Duodenal mucosa (tissue), 2 donors: ENCODE results near the gene PDE6A.

Experiments used
- H3K27ac ChIP-seq: one replicate; pipeline ENCODE4 v1.7.0; 2013; ENCODE audit warnings: low read depth, low read length
- H3K27me3 ChIP-seq, 2 donors: one replicate each; pipeline ENCODE4 v1.7.0; 2013; ENCODE audit warnings: low read length in 2 of 2, control low read depth in 1 of 2; ENCODE audit not compliant: insufficient read depth in 2 of 2, control insufficient read depth in 1 of 2
- H3K36me3 ChIP-seq, 2 donors: one replicate each; pipeline ENCODE4 v1.7.0; 2013; ENCODE audit warnings: low read length in 2 of 2, control low read depth in 1 of 2; ENCODE audit not compliant: insufficient read depth in 2 of 2, control insufficient read depth in 1 of 2
- H3K4me1 ChIP-seq, 2 donors: one replicate each; pipeline ENCODE4 v1.7.0; 2013; ENCODE audit warnings: low read length in 2 of 2, control low read depth in 1 of 2; ENCODE audit not compliant: insufficient read depth in 2 of 2, control insufficient read depth in 1 of 2
- H3K4me3 ChIP-seq, 2 donors: one replicate each; pipeline ENCODE4 v1.7.0; 2013; ENCODE audit warnings: low read length in 2 of 2, low read depth in 1 of 2
- H3K9ac ChIP-seq, 2 donors: one replicate each; pipeline ENCODE4 v1.7.0; 2013; ENCODE audit warnings: low read length in 2 of 2, low read depth in 1 of 2
- H3K9me3 ChIP-seq, 2 donors: one replicate each; pipeline ENCODE4 v1.7.0; 2013; ENCODE audit warnings: low read length in 2 of 2, control low read depth in 1 of 2; ENCODE audit not compliant: control insufficient read depth in 1 of 2

Gene PDE6A

GRCh38 chr5:149913436-149914419 lies 30.9 kb downstream of the PDE6A start:
- no peaks in the 10 kb centered on the region for H3K9me3 ChIP-seq
- no peaks in the 10 kb centered on the region for H3K36me3 ChIP-seq
- H3K27me3 ChIP-seq: no peaks in the 10 kb centered on the region
- H3K4me1 ChIP-seq: peaks cover 0 to 6% of the 10 kb centered on the region in 2 donors
- no peak overlapping the region for H3K27ac ChIP-seq
- no peak overlapping the region for H3K9ac ChIP-seq
- no peak overlapping the region for H3K4me3 ChIP-seq

GRCh38 chr5:149912226-149912871 lies 32.2 kb downstream of the PDE6A start:
- H3K36me3 ChIP-seq: no peaks in the 10 kb centered on the region
- H3K4me3 ChIP-seq: no peak overlapping the region
- no peaks in the 10 kb centered on the region for H3K27me3 ChIP-seq
- H3K9ac ChIP-seq: no peak overlapping the region
- no peaks in the 10 kb centered on the region for H3K9me3 ChIP-seq
- peaks cover 0 to 6% of the 10 kb centered on the region in 2 donors for H3K4me1 ChIP-seq
- H3K27ac ChIP-seq: no peak overlapping the region

- H3K4me1 ChIP-seq: peaks cover 0 to 6% of the 10 kb centered on the region in 2 donors
- no peak overlapping the region for H3K27ac ChIP-seq
- H3K27me3 ChIP-seq: no peaks in the 10 kb centered on the region
- H3K9ac ChIP-seq: no peak overlapping the region
- H3K36me3 ChIP-seq: no peaks in the 10 kb centered on the region
- H3K4me3 ChIP-seq: no peak overlapping the region
- H3K9me3 ChIP-seq: no peaks in the 10 kb centered on the region
Measured at GRCh38 chr5:149911031-149911430, 33.6 kb downstream of the PDE6A start.

- H3K9ac ChIP-seq: no peak overlapping the region
- no peak overlapping the region for H3K27ac ChIP-seq
- H3K9me3 ChIP-seq: no peaks in the 10 kb centered on the region
- H3K36me3 ChIP-seq: no peaks in the 10 kb centered on the region
- H3K27me3 ChIP-seq: no peaks in the 10 kb centered on the region
- H3K4me3 ChIP-seq: no peak overlapping the region
- peaks cover 6 to 7% of the 10 kb centered on the region in 2 donors for H3K4me1 ChIP-seq
Measured at GRCh38 chr5:149907828-149908227, 36.8 kb downstream of the PDE6A start.

GRCh38 chr5:149904977-149905376 lies 39.6 kb downstream of the PDE6A start:
- H3K4me1 ChIP-seq: peaks cover 0 to 7% of the 10 kb centered on the region in 2 donors

GRCh38 chr5:149904293-149904886 lies 40.2 kb downstream of the PDE6A start:
- Histone ChIP-seq H3K36me3 (no peaks in the 10 kb centered on the region), H3K27ac (no peak overlapping the region), H3K4me3 (no peak overlapping the region), H3K4me1 (peaks cover 0 to 7% of the 10 kb centered on the region in 2 donors), H3K9me3 (no peaks in the 10 kb centered on the region), H3K27me3 (no peaks in the 10 kb centered on the region), H3K9ac (no peak overlapping the region)

More at GRCh38 chr5:149904977-149905376, 39.6 kb downstream of the PDE6A start:
- Histone ChIP-seq H3K9ac (no peak overlapping the region), H3K27me3 (no peaks in the 10 kb centered on the region), H3K9me3 (no peaks in the 10 kb centered on the region), H3K36me3 (no peaks in the 10 kb centered on the region), H3K4me3 (no peak overlapping the region), H3K27ac (no peak overlapping the region)

- H3K27ac ChIP-seq: no peak overlapping the region
Measured at GRCh38 chr5:149903404-149903803, 41.2 kb downstream of the PDE6A start.

GRCh38 chr5:149902177-149902576 lies 42.4 kb downstream of the PDE6A start:
- Histone ChIP-seq H3K36me3 (no peaks in the 10 kb centered on the region), H3K4me3 (no peak overlapping the region), H3K9me3 (no peaks in the 10 kb centered on the region), H3K27me3 (no peaks in the 10 kb centered on the region), H3K4me1 (peaks cover 0 to 7% of the 10 kb centered on the region in 2 donors), H3K27ac (no peak overlapping the region), H3K9ac (no peak overlapping the region)

More at GRCh38 chr5:149903404-149903803, 41.2 kb downstream of the PDE6A start:
- Histone ChIP-seq H3K9me3 (no peaks in the 10 kb centered on the region), H3K4me3 (no peak overlapping the region), H3K4me1 (peaks cover 0 to 7% of the 10 kb centered on the region in 2 donors), H3K27me3 (no peaks in the 10 kb centered on the region), H3K9ac (no peak overlapping the region), H3K36me3 (no peaks in the 10 kb centered on the region)

GRCh38 chr5:149901511-149901910 lies 43.1 kb downstream of the PDE6A start:
- H3K4me3 ChIP-seq: no peak overlapping the region
- no peaks in the 10 kb centered on the region for H3K27me3 ChIP-seq
- no peaks in the 10 kb centered on the region for H3K36me3 ChIP-seq
- no peaks in the 10 kb centered on the region for H3K9me3 ChIP-seq
- H3K9ac ChIP-seq: no peak overlapping the region
- H3K4me1 ChIP-seq: peaks cover 0 to 7% of the 10 kb centered on the region in 2 donors
- H3K27ac ChIP-seq: no peak overlapping the region

GRCh38 chr5:149900390-149900789 lies 44.2 kb downstream of the PDE6A start:
- no peaks in the 10 kb centered on the region for H3K27me3 ChIP-seq
- no peaks in the 10 kb centered on the region for H3K9me3 ChIP-seq
- H3K4me3 ChIP-seq: no peak overlapping the region
- no peaks in the 10 kb centered on the region for H3K36me3 ChIP-seq
- peaks cover 0 to 7% of the 10 kb centered on the region in 2 donors for H3K4me1 ChIP-seq
- H3K9ac ChIP-seq: no peak overlapping the region
- no peak overlapping the region for H3K27ac ChIP-seq
